HG03354 (cell line): Measurements from ENCODE around the gene AQP1.

Source experiments
- ATAC-seq: cut with Tn5 transposase; IDR thresholded peaks from one replicate; pipeline ENCODE4 v1.9.1; 2021; ENCODE audit warnings: mild to moderate bottlenecking; ENCODE audit not compliant: unreplicated experiment, poor library complexity, severe bottlenecking

The AQP1 gene

DNA sequence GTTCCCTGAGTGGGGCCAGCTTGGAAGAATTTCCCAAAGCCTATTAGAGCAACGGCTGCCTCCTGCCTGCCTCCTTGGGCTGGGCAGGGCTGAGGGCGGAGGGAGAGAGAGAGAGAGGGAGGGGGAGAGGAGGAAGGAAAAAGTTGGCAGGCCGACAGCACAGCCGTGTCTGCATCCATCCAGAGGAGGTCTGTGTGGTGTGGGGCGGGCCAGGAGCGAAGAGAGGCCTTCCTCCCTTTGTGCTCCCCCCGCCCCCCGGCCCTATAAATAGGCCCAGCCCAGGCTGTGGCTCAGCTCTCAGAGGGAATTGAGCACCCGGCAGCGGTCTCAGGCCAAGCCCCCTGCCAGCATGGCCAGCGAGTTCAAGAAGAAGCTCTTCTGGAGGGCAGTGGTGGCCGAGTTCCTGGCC is at the start of gene AQP1:
TSS of gene AQP1 (plus strand) at position 293 of the 409 bp plus-strand sequence. CDS start at position 350, 57 bp downstream.
- no peak for ATAC-seq

DNA sequence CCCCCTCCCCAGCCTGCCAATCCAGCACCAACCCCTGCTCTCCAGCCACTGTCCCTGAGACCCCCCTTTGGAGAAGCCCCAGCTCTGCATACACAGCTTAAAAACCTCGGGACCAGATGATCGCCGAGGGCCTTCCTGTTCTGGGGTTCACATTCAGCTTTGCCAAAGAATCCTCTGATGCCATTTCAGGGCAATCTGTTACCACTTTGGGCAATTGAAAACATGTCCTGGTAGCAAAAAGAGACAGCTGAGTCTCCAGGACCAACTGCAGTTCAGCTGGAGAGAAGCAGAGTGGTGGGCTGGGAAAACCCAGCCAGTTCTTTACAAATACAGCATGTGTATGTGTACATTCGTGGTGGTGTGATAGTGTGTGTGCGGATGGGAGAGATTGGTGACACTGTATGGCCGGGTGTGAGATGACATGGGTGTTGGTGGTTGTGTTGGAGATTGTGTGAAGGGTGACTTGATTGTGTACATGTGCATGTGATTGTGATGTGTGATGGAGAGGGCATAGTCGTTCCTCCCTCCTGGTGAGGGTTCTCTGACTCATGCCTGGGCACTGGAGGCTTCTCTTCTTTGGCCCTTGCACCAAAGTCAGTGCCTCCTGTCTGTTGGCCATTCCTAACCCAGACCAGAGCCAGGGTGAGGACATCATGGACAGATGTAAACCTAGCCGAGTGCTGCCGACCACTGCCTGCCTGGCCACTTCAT is 48.5 kb upstream of the AQP1 start:
- no peak for ATAC-seq

DNA sequence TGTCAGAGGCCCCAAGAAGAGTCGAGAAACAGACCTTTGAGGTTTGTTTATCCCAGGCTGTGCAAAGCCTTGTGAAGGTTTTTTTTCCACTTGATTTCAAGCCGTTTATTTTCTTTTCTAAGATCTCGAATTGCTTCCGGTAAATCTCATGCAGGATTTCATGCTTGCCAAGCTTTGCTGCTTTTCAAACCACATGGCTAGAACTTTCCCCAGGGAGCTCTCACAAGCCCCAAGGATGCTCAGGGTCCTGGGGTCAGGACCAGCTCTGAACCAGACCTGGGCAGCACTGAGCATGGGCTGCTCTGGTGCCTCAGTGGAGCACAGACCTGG is 48.0 kb upstream of the AQP1 start:
- ATAC-seq = no peak

DNA sequence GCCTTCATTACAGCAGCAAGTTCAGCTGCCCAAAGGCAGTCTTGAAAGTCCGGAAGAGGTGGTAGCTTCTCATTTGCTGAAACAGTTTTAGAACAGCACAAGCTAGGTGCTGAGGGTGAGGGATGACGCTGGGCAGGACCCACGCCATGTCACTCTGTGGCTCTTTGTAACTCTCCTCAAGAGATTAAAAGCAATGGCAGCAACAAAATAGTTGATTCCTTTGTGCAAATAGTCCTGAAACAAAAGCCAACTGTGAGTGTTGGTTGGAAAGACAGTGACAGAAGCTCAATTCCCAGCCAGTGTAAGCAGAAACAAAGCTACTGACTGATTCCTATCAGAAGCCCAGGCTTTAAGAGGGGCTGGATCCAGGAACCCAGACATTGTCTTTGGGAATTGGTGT is 47.6 kb upstream of the AQP1 start:
- ATAC-seq = no peak

GRCh38 chr7:30865076-30865475 is 46.6 kb upstream of the AQP1 start:
- no peak for ATAC-seq

- no peak for ATAC-seq
These were observed 45.8 kb upstream of the AQP1 start for GRCh38 chr7:30865821-30866220.

GRCh38 chr7:30866939-30867338 is 44.7 kb upstream of the AQP1 start:
- no peak for ATAC-seq

DNA sequence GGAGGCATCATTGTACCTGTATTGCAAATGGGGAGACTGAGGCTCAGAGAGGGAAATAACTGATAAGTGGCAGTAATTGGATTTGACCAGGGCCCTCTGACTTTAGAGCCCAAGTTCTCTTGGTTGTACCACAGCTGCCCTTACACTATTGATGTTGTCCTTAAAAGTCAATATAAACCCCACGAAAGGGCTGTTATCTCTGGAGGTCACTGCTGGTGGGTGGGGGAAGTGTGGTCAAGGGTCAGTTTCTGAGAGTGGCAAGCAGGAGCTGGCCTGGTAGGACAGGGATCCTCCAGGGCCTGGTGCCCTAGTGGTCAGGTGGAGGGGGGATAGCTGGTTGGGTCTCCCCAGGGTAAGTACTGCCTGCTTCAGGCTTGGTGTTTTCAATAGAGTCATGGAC is 44.2 kb upstream of the AQP1 start:
- no peak for ATAC-seq

DNA sequence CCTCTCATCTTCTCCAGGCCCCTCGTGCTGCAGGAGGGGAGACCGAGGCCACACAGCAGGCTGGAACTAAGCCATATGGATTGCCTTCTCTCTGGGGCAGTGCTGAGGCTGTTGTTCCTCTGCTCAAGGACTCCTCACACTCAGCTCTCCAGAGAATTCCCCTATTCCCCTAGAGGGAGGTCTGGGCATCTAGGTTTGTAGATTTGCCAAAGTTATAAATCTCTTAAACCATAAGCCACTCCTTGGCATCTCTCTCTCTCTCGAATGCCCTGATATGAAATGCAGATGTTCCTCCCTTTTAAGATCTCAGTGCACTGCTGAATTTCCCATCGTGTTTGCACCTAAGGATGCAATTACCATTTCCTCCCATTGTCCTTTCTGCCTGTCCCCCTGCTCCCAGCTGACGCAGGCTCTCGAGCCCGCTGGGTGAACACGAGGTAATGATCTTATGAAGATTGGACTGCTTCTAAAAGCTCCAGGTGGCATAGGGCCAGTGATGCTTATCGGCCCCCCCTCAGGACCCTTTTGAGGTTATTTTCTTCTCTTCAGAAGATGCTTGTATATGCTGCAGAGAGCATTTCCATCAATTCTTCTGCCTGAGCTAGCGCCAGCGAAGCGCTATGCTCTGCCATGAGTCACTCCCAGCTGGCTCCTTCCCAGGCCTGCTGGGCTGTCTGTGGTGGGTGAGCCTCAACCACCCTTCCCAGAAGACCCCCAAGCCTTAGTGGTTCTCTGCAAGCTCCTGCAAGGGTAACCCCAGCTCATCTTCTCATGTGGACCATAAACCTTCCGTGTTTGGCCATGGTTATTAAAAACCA is 41.6 kb upstream of the AQP1 start:
- no peak for ATAC-seq

DNA sequence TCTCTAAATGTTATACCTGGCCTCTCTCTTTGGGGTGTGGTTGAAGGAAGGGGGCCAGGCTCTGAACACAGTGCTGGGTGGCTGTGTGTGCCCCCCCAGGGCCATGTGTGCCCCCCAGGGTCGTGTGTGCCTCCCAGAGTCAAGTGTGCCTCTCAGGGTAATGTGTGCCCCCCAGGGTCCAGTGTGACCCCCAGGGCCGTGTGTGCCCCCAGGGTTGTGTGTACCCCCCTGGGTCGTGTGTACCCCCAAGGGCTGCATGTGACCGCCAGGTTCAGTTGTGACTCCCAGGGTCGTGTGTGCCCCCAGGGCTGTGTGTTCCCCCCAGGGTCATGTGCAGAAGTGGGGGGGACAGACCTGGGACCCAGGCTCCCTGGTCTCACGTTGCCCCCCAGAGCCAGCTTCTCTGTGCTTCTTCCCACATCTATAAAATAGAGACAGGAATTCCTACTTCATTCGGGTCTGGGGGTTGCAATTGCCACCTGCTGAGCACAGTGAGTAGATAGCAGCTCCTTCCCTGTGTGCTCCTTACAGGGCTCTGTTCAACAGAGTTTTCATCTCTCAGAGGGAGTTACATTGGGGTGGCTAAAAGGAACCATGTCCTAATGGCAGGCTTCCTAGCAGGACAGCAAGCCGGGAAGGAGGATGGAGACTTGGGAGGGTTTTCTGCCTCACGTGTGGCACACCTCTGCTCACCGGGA is 40.7 kb upstream of the AQP1 start:
- no peak for ATAC-seq

GRCh38 chr7:30871655-30872054 is 40.0 kb upstream of the AQP1 start:
- ATAC-seq = no peak

- no peak for ATAC-seq
These were observed 38.4 kb upstream of the AQP1 start for GRCh38 chr7:30873207-30873606.

- ATAC-seq = no peak
These were observed 38.0 kb upstream of the AQP1 start for GRCh38 chr7:30873656-30874055.

DNA sequence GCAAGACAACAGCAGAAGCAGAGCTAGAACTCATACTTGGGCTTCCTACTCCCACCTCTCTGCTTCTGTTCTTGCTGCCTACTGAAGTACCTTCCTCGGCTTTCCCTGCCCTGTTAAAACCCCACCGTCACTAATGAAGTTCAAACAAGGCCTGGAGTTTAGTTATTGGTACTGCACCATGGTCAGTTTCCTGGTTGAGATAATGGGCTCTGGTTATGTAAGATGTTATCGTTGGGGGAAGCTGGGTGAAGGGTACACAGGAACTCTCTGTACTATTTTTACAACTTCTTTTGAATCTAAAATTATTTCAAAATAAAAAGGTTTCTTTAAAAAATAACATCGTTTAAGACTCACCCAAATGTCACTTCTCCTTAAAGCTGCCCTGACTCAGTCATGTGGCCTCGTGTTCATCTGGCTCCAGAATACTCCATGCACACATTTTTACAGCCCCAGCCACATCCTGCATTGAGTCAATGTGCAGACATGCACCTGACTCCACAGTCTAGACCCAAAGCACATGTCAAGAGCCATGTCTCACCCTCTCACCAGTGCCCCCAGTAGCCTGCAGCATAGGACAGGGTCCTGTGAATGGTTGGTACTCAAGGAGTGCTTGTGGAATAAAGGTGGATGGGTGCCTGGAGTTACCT is 36.9 kb upstream of the AQP1 start:
- no peak for ATAC-seq

- ATAC-seq = no peak
These were observed 34.5 kb upstream of the AQP1 start for GRCh38 chr7:30877015-30877769.

- no peak for ATAC-seq
These were observed 33.7 kb upstream of the AQP1 start for GRCh38 chr7:30877993-30878392.

DNA sequence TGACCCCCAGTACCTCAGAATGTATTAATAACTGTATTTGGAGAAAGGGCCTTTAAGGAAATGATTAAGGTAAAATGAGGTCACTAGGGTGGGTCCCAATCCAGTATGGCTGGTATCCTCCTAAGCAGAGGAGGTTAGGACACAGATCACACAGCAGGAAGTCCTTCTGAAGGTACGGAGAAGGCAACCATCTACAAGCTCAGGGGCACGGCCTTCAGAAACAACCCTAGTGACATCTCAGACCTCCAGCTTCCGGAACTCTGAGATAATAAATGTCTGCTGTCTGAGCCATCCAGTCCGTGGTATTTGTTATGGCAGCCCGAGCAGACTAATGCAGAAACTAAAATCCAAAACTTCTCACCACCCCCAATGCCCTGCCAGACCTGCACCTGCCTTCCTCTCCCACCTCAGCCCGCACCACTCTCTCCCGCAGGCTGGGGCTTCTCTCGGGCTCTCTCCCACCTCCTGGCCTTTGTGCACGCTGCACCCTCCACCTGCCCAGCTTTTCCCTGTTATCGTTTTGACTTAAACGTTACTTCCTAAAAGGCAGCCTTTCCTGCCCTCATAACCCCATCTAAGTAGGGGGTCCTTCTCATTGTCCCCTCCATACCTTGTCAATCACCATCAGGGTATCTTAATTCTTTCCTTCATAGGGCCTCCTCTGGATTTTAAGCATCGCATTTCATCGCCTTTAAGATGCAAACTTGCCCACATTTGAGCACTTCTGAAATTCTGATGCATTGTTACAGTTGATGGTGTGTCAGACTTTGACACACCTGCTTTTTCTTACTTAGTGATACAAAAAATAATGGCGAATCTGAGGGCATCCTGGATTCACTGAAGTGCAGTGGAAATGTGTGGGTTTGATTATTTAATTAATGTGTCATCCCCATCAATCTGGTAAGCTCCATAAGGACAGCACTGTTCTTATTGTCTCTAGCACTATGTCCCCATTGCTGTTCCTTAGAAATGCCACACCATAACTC is 32.2 kb upstream of the AQP1 start:
- ATAC-seq = no peak

GRCh38 chr7:30880125-30880720 is 31.4 kb upstream of the AQP1 start:
- ATAC-seq = no peak
